Neural progenitor cell (in vitro differentiated cells): ENCODE data around the gene PRRC2A.

ENCODE experiments used
- CTCF ChIP-seq: fragments of 200-600 bp; sonication (generic); IDR thresholded peaks from 2 replicates; pipeline ENCODE4 v1.5.1; 2017; ENCODE audit warnings: antibody characterized with exemption, mild to moderate bottlenecking
- EZH2 ChIP-seq: fragments of 200-600 bp; sonication (generic); IDR thresholded peaks from 2 replicates; pipeline ENCODE4 v1.6.1; 2017; ENCODE audit warnings: antibody characterized with exemption, mild to moderate bottlenecking, moderate library complexity

GRCh38 chr6:31627690-31628287 is 7.3 kb downstream of the PRRC2A start:
- TF ChIP-seq CTCF = no peak
- TF ChIP-seq EZH2 = no peak
